NCI-H1930 (cell line): ENCODE results near the gene SLC19A2.
"Not testable (repeated sequence)": the region's sequence is repeated elsewhere in the genome, so short reads cannot be mapped to it uniquely, and the experiment has no call there.

Experiments
- DNase-seq, 2 experiments: peaks; one replicate each; lab custom pipeline; 2025; lab: John Stamatoyannopoulos, UW

Gene SLC19A2

DNA sequence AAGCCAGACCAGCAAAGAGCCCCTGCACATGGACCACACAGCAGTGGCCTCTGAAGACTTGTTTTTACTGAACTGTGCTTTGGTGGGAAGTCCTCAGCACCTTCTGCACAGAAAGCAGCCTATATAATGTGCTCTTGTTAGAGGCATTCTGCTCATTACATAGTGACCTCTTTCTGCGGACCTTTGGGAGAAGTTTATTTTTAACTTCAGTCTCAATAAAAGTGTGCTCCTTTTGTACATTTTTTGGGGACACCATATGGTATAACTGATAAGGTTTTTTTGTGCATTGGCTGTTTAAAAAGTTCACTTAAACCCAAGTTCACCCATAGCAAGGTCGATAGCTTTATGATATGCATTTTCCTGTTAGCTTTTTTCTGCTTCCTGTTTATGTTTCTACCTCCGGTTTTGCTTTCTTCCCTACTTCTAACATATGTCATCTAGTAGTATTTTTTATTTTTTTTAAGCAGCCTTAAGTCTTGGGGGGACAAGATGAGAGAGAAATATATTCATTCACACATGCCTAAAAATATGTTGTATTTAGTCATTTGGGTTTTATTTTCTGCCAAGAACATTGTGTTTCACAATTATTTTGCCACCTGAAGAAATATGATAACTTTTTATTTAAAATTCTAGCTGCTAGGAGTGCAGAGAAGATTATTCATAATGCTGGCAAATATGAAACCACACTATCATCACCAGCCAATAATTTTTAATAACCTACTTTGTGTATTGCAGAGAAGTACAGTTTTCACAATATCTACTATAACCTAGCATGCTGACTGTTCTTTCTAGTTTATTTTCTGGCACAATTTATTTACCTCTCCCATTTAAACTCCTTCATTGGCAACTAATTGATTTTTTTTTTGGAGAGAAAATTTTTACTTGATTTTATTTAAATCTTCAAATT is 22.9 kb upstream of the SLC19A2 start:
- DNase-seq, result no peak

DNA sequence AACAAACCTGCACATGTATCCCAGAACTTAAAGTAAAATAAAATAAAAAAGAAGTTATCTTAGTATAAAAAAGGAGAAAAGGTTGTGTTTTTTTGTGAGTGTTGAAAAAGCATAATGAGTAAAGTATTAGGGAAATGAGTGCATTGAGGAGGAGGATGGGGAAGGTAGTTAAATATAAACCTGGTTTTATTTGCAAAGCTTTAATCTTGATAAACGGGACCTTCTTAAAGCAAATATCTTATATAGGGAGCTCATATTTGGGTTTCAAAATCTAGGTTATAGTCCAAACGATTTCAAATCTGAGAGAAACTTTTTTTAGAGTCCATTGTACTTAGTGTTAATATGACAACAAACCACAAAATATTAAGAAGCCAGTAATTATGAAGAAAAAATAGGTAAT is 21.7 kb upstream of the SLC19A2 start:
- no peak for DNase-seq

DNA sequence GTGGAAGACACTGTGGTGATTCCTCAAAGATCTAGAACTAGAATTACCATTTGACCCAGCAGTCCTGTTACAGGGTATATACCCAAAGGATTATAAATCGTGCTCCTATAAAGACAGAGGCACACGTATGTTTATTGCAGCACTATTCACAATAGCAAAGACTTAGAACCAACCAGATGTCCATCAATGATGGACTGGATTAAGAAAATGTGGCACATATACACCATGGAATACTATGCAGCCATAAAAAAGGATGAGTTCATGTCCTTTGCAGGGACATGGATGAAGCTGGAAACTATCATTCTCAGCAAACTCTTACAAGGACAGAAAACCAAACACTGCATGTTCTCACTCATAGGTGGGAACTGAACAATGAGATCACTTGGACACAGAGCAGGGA is 17.9 kb upstream of the SLC19A2 start:
- DNase-seq, result not testable (repeated sequence)

DNA sequence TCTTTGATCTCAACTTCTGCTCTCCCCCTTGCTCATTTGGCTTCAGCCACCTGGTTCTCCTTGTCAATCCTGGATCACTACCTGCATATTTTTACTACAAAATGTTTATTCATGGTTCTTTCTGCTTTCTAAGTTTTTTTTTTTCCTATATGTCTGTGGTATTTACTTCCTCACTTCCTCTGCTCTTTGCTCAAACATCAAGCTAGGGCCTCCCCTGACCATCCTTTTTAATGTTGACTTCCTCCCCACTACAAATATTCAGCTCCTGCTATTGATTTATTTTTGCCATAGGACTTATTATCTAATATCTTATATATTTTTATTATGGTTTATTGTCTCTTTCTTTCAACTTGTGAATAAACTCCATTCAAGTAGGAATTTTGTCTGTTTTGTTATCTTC is 14.1 kb upstream of the SLC19A2 start:
- no peak for DNase-seq

DNA sequence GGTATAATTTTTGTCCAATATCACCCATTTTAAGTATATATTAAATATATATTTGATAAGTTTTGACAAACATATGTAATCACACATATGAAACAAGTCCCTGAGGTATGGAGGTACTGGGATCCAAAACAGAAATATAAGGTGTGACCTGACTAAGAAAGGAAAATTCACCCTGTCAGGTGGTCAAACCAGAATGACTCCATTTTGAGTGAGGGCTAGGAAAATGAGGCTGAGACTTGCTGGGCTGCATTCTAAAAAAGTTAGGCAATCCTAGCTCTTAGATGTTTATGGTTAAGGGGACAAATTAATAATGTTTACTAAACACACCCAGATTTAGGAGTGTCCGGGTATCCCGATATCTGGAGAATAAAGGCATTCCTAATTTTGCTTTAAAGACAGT is 11.6 kb upstream of the SLC19A2 start:
- no peak for DNase-seq

DNA sequence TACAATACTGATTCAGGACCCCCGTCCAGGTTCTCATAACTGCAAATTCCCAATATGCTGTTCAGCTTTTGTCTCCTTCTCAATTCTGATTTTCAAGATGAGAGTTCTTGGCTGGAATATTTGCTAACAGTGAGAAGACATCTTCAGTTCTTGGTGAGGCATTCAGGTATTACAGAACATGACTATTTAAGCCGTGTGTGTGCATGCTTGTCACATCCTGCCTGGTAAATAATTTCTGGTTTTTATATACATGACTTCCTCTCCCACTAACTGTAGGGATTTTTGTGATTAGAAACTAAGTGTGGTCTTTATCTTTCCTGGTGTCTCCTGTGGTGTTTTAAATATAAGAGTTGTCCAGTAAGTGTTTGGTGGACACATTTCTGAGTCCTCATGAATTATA is 10.2 kb upstream of the SLC19A2 start:
- DNase-seq, result no peak

DNA sequence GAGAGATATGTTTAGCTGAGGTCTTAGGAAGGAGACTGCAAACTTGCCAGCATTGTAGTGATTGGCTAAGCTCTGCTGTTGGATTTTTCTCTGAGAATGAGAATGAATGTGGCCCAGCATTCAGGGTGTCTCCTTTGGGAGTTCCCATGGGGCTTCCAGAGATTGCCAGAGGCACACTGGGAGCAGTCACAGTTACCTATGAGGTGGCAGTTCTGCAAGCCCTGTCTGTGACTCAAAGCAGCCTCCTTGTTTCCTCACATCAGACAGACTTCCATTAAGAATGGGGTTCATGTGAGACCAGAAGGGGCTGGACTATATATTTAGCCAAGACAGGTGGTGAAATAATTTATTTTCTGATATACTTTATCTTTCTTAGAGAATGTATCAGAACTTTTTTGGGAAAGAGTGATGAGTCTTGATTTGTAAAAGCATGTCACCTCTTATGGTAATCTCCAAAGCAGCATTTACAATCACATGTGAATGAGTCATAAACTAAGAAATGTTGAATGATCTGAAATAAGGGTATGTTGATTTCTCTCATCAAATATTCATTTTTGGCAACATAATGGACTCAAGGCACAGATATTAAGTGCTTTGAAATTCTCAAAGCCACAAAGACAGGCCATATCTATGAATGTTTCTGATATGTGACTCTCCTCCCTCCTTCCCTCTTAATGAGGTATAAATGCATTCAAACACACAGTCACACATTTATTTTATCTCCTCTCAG is 9.5 kb upstream of the SLC19A2 start:
- no peak for DNase-seq

DNA sequence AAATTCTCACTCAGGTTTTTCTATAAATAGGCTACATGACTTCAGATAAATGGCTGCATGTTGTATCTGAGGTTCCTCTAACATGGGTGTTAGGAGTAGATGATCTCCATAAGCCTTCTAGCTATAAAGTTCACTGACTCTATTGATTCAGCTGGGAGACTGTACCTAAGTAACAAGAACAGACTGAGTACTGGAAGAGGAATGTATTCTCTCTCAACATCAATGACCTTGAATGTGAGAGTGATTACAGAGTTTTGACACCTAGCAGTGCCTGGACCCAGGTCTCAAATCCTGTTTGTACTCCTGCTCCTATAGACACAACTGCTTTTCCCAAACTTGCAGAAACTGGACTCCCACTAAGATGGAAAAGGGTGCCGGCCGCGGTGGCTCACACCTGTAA is 8.6 kb upstream of the SLC19A2 start:
- DNase-seq, result no peak

DNA sequence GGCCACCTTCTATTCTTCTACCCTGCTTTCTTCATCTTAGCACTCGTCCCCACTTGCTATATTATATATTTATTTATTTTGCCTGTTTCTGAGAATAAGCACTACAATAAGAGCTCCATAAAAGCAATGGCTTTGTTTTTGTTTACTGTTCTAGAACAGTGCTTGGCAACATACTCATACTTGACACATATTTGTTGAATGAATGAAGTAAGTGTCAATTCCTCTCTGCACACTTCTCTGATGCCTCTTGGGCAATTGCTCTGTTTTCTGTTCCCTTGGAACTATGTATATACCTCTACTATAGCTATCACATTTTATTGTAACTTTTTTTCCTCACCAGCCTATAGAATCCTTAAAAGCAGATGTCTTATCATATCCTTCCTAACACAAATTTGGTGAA is 7.5 kb upstream of the SLC19A2 start:
- no peak for DNase-seq

DNA sequence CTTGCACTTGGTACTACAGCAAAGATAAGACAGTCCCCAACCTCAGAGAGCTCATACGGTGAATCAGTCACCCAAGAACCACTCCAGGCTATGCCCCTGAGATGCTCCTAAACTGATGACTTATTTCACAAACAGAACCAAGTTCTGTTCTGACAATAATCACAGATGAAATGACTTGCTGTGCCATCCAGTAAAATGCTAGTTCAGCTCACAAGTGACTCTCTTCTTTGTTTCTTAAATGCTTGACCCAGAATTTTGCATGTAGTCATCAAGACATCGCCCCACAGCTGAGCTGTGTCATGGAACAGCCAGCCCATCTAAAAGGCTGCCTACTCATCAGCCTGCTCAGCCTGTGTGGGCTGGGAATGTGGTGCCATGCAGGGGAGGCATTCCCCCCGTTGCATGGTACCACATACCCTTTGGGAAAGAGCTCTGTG is 6.1 kb upstream of the SLC19A2 start:
- DNase-seq, result no peak

DNA sequence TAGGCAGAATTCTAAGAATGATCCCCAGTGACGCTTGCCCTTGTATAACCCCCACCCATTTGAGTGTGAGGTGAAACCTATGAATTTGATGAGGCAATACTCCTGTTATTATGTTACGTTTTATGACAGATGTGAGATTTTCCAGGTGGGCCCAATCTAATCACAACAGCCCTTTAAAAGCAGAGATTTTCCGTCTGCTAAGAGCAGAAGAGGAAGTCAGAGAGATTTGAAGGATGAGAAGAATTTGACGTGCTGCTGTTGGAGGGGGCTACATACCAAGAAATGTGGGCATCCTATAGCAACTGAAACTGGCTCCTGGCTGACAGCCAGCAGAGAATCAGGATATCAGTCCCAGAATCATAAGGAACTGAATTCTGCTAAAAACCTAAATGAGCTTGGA is 2.4 kb upstream of the SLC19A2 start:
- no peak for DNase-seq

DNA sequence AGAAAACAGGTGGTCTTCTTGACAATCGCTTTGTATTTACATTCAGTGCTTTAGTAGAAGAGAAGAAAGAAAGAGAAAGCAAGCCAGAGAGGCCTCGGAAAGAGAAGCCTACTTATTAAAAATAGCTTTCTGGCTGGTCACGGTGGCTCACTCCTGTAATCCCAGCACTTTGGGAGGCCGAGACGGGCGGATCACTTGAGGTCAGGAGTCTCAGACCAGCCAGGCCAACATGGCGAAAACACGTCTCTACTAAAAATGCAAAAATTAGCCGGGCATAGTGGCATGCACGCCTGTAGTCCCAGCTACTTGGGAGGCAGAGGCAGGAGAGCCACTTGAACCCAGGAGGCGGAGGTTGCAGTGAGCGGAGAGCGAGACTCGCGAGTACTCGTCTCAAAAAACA is 1.8 kb upstream of the SLC19A2 start:
- DNase-seq, result no peak

DNA sequence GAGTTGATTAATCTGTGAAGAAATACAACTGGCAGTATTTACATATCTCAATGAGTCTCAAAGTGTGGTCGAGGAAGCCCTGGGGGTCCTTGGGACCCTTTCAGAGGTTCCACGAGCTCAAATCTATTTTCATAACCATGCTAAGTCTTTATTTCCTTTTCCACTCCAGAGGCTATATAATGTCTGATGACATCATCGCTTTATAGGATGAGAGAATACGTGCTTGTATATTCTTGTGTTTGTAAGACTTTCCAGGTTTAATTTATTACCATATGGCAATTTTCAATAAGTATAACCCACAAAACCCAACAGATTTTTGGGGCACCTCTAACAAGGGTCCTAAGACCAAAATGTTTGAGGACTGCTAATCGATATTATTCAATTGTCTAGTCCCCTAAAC is 1.4 kb upstream of the SLC19A2 start:
- DNase-seq, result no peak

DNA sequence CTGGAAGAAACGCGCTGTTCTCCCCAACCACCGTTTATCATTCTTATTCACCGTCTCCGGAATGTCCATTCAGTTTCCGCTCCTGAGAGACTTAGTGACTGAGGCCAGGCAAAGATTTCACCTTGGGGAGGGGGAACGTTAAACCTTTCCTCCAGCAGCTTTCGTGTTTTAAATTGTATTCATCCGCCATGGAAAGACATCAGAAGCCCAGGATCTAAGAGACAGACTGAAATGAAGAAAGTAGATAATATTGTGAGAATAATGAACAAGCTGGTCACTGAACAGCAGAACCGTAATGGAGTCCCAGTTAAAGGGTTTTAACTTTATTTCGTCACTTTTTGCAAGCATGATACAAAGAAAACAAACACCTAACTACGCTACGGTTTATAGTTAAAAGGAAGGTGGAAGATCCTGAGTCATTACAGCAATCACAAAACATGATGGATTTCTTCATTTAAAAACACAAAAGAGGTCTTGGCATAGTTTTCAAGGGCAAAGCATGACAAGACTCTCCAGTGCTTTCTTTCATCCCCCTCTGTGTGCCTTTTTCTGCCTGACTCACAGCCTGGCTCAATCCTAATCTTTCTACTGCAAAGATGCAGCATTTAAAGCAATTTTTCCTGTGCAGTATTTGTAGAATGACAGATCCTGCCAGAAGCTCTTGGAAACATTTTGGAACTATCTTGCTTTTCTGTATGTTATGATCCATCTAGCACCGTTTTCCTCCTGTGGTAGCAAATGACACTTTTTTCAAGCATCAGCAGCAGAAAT is 722 bp upstream of the SLC19A2 start:
- DNase-seq, result no peak

DNA sequence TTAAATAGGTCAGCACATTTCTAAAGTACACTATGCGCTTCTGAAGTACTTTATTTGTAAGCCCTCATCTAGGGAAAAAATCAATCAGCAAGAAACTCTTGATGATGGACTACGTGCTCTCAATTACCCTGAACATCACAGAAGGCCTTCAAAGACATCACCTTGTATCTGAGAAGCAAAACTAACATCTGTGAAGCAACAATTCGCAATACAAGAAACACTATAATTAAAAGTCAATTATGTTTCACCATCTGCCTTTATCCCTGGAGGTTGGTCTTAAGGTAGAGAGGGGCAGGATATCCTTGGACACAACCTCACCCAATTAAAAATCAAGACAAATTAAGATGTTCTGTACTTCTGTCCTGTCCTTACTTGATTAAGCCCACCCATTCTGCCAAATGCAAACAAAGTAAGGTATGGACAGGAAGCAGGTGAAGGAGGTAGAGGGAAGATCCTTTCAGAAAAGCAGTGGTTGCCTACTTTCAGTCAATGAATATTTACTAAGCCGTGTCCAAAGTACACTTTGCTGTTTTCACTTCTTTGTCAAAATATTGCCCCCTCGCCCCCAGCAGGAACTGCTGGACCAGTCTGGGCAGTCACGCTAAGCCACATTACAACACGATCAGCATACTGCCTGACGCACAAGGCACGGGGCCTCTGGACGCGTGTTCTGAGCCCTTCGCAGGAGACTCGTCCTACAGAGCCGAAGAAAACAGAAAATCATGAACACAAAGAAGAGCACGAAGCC is 887 bp downstream of the SLC19A2 start:
- DNase-seq, result no peak

DNA sequence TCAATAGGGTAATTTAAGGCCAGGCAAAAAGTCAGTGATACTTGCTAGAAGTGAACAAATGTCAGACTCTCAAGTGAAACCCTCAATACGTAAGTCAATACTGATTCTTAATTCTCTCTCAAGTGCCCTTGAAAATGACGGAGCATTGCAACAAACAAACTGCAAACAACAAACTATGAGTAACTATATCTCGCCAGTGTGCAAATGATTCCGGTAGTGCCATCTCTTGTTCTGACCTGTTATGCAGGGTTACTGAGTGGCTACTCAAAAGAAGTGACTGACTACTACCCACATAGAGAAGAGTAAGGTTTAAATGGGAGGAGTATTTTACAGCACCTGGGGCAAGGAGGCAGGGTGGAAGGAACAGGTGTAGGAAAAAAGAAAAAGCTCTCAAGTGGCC is 1.6 kb downstream of the SLC19A2 start:
- no peak for DNase-seq

DNA sequence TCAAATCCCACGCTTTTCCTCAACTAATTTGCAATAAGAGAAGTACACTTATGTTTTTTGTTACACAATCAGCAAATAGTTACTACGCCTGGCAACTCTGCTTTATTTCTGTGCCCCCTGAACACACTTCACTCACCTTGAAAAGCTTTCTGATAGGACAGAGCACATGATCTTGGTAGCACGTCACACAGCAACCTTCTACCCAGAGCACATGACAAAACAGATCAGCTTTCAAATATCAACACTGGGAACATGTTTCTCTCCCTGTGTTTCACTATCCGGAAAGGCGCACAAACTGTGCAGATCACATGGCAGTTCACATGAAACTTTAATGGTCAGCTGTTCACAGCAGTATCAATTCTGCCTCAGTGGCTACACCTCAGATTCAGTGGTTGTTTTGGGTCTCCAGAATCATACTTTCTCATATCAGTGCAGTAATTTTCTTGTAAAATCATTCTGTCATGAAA is 2.2 kb downstream of the SLC19A2 start:
- no peak for DNase-seq

DNA sequence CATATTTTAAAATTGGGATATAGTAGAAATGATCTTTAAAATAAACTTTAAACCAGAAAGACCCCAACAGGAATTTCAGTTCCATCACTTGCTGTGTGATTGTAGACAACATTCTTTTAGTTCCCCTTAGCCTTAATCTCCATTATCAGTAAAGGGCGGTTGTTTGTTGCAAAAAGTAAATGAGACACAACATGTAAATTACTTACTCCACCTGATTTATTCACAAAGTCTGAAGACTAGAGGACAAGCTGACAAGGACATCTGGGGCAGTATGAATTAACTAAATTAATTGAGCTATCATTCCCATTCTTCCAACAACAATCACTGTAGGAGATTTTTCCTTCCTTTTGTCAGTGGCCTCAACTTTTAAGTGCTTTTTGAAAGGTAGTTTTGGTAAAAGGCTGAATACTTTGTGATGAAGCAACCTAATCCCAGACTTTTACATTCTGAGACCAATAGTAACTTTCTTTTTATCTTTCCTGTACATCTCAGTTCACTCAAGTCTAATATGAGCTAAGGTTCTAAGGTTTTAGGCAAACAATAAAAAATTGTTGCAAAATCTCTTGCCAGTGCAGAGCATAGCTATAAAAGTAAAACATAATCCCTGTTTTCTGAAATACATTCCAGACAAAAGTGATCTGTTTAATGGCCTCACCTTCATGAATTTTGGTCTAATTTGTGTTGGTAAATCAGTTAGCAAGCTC is 6.2 kb downstream of the SLC19A2 start:
- no peak for DNase-seq

DNA sequence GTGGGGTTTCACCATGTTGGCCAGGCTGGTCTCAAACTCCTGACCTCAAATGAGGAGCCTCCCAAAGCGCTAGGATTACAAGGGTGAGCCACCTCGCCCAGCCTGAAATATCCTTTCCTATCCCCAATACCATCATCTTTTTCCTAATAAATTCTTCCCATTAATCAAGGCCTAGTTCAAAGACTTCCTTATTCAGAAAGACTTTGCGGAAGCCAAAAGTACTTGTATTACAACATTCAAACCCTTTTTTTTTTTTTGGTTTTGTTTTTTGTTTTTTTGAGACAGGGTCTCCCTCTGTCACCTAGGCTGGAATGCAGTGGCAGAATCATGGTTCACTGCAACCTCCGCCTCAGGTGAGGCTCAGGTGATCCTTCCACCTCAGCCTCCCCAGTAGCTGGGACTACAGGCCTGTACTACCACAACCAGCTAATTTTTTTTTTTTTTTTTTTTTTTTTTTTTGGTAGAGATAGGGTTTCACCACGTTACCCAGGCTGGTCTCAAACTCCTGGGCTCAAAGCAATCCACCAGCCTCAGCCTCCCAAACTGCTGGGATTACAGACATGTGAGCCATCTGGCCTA is 7.6 kb downstream of the SLC19A2 start:
- DNase-seq, result no peak

DNA sequence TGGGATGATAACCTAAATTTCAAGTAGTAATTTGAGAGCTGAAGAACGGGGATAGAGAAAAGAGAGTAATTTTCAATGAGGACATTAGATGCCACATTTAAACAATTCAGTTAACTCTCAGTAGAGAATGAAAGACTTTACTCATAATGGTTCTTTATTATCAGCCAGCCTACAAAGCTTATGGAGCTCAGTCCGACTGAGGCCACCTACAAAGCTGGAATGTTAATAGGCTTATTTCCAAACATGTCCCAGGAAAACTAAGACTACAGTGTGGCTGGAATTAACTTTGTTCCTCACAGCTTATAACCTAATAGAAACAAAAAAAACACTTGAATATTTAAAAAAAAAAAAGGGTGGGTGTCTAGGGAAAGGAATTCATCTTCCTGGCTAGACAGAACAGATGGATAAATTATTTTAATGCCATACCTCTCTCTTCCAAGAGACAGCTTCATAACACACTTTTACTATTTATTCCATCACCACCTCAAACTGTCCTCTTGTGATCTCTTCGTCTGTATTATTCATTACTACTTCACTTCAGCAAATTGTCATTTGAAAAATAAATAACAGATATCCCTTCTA is 9.8 kb downstream of the SLC19A2 start:
- DNase-seq, result no peak
